NCI-H1694 treated with DMSO at 0.1 percent for 48 hours (cell line): ENCODE data around the gene THAP6.
"Not testable (repeated sequence)": the region's sequence is repeated elsewhere in the genome, so short reads cannot be mapped to it uniquely, and the experiment has no call there.

Source experiments
- DNase-seq: peaks from one replicate; lab custom pipeline; 2025; lab: John Stamatoyannopoulos, UW

Gene THAP6, protein sequence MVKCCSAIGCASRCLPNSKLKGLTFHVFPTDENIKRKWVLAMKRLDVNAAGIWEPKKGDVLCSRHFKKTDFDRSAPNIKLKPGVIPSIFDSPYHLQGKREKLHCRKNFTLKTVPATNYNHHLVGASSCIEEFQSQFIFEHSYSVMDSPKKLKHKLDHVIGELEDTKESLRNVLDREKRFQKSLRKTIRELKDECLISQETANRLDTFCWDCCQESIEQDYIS

DNA sequence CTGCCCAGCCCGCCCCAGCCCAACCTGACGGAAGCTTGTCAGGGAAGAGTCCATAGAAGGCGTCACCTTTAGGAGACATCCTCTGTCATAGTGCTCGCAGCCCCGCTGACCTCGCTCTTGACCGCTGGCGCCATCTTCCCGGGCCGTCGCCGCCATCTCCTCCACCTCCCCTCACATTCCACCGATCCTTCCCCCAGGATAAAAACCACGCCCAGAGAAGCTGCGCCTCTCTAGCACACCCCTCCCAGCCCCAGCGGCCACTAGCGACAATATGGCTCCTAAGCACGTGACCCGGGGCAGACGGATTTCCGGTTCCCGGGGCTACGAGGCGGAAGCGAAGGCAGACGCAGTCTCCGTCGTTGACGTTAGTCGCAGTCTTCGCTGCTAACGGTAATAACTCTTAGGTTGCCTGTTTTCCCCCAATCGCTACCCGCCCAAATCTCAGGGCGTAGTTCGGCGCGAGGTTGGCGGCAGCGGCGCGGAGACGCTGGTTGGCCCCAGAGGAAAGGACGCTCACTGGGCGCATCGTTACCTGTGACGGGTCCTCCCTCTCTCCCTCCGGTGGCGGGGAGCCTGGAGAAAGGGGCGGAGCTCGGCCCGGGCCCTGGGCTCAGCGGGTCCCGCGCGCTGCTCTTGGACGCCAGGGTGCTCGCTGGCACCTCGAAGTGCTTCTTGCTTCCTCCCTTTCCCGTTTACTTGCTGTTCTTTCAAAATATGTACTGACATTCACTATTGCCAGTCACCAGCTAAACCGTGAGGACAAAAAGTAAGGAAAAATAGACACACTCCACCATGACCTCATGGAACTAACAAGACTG lies at the start of gene THAP6, which contains the start of gene RCHY1:
TSS of gene THAP6 (plus strand) at position 343 of the 818 bp plus-strand sequence. CDS start 980 bp downstream, outside the sequence.
TSS of gene RCHY1 (minus strand) at position 273 of the 818 bp plus-strand sequence. CDS start at position 156, 117 bp downstream.
- peak; percentile 89 for DNase-seq

DNA sequence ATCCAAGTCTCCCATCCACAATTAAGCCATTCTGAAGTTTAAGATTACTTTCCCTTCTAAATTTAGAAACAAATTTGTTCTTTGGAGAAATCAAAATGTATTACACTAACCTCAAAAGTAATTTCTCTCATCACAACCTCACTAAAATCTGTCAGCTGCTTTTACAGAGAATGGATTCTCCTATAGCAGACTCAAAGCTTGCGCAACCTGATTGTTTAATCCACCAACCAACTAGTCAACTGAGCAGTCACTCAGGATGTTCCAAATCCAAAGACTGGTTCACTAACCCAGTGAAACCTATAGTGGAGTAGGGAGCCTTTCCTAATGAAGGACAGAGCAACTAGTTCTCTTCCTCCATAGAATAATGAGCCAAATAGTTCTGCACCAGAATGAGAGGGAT lies 44.4 kb upstream of the THAP6 start:
- DNase-seq, result no peak

DNA sequence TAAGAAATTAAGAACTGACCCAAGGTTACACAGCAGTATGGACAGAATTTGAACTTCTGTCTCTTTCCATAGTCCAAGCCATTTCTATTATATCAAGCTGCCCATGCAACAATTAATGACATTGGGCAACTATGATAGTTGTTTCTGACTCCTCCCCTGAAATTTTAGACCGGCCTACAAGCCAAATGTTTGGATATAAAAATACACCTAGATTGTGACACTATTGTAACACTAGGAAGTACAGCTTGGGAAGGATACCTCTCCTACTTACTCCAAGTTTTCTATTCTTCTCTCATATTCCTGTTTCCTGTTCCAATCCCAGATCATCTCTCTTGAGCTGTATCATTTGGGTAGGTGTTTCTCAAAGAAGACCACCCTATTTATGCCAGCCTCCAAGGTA lies 43.5 kb upstream of the THAP6 start:
- no peak for DNase-seq

DNA sequence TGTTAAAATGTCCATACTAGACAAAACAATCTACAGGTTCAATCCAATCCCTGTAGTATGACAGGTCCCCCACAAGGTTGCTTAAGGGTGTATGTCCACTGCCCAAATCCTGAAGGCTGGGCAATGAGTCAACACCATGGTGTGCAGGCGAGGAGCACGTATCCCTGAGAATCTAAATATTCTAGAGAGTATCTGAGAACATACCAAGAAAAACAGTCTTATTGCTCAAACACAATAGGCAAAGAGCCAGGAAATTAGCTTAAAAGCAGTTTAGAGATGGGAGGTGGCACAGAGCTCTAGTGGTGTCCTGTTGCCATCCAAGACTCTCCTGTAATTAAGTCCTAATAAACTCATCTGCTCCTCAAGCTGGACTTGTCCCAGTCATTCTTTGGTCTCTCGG lies 37.1 kb upstream of the THAP6 start:
- no peak for DNase-seq

DNA sequence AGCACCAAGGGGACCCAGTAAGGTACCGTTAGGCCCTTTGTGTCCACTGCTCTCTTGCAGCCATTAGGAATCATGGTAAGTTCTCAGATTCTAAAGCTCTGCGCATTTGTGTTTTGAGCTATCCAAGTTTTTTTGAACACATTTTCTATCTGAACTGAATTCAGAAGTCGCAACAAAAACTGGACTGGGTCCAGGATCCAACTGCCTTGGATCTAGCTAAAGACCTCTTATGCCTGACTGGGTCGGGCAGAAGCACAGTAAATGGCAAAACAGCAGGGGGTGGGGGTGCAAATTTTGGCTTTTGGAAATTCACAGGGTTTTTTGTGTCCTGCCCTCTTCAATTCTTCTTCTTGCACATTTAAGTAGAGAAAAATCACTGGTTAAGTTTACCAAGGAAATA lies 30.1 kb upstream of the THAP6 start:
- DNase-seq, result no peak

DNA sequence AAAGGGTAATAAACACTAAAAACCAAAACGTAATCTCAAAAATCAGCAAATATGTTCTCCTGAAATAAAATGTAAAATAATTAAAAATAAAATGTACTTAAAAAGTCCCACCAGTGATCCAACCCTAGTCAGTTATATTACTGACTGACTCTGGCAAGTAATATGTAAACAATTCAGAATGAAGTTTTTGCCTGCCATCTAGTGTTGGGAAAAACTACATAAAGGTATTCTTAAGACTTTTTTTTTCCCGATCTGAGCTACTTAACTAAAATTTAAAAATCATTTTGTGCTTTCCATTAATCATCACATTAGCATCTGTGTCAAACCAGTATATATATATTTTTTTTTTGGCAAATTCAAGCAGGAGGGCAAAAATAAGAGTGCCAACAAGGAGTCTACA lies 24.1 kb upstream of the THAP6 start:
- no peak for DNase-seq

DNA sequence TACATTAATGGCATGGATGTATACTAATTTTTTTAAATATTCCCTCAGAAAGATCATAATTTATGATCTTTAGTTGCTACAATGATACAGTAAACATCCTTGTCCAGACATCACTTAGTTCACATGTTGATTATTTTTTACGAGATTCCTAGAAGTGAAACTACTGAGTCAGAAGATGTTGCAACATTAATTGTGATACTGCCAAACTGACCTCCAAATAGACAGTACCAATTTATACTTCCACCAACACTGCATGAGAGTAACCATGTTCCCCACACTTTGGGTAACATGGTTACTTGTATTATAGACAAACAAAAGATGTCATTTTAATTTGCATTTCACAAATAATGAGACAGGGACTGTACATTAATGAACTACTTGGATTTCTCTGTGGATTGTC lies 19.7 kb upstream of the THAP6 start:
- DNase-seq, result no peak

DNA sequence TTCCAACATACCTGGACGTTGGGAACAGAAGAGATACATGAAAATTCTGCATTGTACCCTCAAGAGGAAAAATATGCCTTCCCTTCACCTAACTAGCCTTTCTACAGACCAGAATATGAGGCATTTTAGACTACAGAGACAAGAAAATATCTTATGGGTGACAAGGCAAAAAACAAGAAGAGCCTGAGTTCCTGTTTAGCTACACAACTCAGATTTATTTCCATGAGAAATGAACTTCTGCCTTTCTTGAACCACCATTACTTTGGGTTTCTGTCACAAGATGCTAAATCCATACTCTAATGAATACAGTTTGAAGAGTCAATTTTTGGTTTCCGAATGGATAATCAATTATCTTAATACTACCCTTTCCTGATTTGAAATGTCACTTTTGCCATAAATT lies 18.8 kb upstream of the THAP6 start:
- DNase-seq, result no peak

DNA sequence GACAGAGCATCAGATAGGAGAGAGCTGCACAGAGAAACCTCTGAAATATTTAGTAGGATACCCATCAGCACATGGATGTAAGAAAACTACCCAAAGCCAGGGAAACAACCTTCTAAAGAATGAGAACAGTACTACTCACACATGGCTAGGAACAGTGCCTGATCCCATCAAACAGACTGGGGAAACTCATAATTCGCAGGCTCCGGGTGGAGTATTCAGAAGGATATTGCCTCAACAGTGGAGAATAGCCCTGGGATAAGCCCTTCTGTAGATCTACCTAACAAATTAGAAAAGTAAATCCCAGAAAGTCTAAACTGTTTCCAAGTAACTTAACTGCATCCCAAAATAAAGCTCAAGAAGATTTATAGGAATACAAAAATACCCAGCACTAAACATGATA lies 17.9 kb upstream of the THAP6 start:
- DNase-seq, result no peak

DNA sequence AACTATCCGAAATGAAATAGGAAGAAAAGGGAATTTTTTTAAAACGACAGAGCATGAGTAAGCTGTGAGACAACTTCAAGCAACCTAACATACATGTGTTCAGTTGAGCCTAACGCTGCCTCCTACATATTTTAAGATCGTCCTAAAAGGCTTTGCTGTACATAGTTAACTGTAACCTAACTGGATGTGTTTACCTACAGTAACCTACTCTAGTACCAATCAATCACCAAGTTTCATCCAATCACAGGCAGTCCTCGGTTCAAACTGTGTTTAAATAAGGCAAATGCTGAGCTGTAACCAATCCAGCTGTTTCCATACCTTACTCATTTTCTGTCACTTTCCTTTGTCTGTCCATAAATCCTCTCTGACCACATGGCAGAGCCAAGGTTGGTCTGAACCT lies 17.1 kb upstream of the THAP6 start:
- no peak for DNase-seq

DNA sequence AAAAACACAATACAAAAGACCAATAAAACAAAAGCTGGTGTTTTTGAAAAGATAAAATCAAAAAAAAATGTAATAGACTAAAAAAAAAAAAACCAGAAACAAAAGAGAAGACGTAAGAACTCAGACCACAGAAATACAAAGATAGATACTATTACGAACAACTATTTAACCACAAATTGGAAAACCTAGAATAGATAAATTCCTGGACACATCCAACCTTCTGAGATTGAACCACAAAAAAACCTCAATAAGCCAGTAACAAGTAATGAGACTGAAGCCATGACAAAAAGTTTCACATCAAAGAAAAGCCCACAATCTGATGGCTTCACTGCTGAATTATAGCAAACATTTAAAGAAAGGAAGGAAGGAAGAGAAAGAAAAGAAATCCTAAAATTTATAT lies 16.2 kb upstream of the THAP6 start:
- no peak for DNase-seq

DNA sequence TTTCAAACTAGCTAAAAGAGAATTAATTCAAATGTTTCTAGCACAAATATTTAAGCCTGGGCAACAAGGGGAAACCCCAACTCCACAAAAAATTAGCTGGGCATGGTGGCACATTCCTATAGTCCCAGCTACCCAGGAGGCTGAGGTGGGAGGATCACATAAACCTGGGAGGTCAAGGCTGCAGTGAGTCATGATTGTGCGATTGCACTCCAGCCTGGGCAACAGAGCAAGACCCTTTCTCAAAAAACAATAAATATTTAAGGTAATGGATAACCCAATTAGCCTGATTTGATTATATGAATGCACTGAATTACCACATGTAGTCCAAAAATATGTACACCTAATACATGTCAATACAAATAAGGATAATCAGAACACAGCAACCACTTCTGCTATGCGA lies 14.4 kb upstream of the THAP6 start:
- DNase-seq, result no peak

DNA sequence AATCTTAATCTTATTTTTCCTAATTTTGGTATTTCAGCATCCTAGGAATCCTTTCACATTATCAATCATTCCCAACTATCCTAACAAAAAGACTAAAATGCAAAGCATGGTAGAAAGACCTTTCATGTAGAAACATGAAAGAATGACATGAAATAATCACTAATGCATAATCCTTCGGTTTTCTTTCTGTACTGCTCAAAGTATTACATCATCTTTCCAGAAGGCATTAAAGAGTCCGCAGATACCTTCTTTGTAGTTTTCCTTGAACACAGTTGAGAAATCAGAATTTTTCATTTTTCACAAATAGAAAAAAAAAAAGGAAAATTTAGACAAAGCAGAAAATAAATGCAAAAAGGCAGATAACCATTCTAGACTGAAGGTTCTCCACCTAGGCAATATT lies 11.6 kb upstream of the THAP6 start:
- no peak for DNase-seq

DNA sequence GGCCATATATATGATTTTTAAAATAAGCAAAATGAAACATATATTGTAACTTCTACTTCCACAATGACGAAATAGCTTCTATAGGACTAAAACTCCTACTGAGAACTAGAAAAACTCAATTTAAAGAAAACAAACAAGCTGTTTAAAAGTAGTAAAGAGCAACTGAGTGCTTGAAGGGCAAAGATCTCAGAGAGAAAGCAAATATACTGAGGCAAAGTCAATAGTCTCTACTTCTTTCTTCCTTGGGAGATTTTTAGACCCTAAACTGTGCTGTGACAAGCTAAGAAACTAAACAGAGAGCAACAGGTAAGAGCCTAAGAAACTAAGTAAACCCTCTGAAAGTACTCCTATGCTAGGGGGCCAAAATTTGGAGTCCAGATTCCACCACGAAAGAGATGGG lies 8.6 kb upstream of the THAP6 start:
- DNase-seq, result no peak

DNA sequence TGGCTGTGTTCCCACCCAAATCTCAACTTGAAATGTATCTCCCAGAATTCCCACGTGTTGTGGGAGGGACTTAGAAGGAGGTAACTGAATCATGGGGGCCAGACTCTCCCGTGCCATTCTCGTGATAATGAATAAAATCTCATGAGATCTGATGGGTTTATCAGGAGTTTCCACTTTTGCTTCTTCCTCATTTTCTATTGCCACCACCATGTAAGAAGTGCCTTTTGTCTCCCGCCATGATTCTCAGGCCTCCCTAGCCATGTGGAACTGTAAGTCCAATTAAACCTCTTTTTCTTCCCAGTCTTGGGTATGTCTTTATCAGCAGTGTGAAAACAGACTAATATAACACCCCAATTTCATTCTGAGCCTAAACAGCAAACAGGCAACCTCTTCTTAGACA lies 4.7 kb upstream of the THAP6 start:
- not testable (repeated sequence) for DNase-seq

DNA sequence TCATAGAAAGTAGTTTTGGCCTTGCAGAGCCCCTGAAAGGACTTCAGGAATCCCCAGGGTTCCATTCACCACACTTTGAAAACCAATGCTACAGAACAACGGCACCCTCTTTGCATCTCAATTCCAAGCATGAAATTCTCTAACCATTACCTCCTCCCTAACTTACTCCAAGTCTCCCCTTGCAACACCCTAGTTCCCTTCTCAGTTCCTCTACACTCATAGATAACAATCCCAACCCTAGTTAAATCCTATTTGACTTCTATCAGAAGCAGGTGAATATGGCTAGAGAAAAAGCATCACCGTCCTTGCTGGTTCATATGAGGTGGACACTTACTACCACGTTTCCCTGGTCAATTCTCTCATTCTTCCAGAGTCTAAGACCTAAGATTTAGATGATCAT lies 2.4 kb upstream of the THAP6 start:
- no peak for DNase-seq

DNA sequence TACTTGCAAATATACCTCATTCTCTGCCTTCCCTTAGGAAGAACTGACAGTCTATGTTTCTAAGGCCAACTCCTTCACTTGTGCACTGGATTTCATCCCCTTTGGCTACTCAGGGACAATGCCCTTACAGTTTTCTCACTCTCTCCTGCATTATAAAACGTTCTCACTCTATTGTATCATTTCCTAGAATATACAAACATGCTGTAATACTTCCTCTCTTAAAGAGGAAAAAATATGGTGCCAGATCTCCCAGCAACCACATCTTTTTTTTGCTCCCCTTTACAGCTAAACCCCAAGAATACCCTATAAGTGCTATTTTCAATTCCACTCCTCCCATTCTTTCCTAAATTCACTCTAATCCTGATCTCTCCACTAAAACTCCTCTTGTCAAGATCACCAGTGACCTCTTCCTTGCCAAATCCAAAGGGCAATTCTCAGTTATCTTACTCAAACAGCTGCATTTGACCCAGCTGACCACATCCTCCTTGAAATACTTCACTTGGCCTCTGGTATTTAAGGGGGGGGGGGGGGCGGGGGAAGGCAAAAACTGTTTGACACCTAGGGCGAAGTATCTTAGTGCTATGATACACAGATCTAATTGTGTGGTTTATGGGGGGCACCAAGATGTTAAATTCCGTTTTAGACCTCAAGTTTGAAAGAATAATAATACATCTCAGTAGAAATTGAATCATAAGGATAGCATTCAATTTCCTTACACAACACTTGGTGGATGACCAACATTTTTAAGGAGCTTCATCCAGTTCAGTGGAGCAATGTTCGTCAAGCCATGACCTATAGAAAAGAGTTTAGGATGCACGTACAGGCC lies 1.7 kb upstream of the THAP6 start:
- no peak for DNase-seq

DNA sequence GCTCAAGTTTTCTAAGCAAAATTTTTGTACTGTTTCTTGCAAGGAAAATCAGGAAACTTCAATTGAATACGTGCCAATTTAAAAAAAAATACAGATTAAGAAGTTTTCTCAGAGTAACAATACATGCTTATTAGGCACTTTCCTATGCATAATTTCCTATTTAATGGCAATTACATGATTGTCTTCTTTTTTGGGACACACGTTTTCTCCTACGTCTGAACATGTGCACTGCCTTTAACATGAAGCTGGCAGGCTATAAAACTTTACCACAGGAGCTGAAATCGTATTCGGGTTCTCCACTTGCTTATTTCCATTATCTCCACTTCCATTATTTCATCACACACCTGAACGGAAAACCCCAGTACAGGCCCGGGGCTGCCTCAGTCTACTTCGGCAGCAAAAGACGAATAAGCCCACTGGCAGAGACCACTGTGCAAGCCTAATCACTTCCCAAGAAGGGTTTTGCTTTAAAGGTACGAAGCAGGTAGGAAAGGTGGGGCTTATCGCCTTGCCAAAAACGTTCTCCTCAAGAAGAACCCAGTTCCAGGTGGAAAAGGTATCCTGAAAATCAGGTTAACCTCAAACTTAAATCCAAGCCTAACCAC lies 645 bp upstream of the THAP6 start:
- no peak for DNase-seq

DNA sequence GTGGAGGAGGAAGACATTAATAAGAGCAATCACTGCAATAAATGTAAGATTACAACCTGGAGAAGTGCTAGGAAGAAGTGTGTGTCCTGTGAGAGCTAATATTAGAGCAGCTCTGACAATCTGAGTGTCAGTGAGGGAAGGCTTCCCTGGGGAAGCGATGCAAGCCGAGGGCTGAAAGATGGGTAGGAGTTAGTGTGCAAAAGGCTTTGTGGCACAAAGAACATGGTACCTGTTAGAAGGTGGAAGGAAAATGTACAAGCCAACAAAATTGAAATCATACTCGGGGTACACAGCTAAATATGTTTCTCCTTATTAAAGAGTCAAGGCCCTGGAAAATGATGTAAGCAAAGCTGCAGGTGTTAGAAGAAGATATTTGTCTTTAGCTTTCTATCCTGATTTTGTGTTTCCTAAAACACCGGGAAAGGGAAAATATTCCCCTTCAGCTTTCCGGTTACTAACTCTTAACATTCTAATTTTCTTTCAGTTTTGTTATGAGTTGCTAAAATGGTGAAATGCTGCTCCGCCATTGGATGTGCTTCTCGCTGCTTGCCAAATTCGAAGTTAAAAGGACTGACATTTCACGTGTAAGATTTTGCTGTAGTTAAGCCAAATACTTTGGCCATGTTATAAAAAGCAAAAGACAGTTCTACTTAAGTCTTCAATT lies 808 bp downstream of the THAP6 start:
- no peak for DNase-seq

DNA sequence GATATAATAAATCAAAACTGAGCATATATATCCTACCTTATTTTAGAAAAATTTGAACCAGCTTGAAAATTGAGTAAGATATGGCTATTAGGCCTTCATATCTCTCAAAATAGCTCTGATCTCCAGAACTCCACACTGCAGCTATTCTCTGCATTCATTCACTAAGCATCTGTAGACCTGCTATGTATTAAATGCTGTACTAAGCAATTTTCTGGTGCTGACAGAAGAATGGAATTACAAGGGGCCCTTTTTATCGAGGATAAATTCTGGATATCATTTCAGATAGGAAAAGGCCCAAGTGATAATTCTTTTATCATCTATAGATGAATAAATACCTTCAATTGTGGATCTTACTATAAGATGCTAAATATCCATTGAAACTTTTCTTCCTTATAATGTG lies 1.9 kb downstream of the THAP6 start:
- no peak for DNase-seq

DNA sequence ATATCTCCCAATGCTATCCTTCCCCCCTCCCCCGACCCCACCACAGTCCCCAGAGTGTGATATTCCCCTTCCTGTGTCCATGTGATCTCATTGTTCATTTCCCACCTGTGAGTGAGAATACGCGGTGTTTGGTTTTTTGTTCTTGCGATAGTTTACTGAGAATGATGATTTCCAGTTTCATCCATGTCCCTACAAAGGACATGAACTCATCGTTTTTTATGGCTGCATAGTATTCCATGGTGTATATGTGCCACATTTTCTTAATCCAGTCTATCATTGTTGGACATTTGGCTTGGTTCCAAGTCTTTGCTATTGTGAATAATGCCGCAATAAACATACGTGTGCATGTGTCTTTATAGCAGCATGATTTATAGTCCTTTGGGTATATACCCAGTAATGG lies 5.2 kb downstream of the THAP6 start:
- not testable (repeated sequence) for DNase-seq

DNA sequence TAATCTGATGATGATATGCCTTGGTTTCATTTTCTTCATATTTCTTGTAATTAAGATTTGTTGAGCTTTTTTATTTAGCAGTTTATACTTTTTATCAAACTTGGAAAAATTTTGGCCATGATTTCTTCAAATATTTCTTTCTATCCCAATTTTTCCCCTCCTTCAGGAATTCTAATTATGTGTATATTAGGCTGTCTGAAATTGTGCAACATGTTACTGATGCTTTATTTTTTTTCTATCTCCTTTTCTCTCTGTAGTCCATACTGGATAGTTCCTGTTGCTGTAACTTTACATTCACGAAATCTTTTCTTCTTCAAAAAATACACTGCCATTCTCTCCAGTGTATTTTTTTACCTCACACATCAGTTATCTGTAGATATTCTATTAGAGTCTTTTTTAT lies 10.8 kb downstream of the THAP6 start:
- DNase-seq, result no peak
